Measurements from ENCODE around the gene RAX2.
"Not testable (repeated sequence)": the region's sequence is repeated elsewhere in the genome, so short reads cannot be mapped to it uniquely, and the experiment has no call there.

RAX2 gene

DNA sequence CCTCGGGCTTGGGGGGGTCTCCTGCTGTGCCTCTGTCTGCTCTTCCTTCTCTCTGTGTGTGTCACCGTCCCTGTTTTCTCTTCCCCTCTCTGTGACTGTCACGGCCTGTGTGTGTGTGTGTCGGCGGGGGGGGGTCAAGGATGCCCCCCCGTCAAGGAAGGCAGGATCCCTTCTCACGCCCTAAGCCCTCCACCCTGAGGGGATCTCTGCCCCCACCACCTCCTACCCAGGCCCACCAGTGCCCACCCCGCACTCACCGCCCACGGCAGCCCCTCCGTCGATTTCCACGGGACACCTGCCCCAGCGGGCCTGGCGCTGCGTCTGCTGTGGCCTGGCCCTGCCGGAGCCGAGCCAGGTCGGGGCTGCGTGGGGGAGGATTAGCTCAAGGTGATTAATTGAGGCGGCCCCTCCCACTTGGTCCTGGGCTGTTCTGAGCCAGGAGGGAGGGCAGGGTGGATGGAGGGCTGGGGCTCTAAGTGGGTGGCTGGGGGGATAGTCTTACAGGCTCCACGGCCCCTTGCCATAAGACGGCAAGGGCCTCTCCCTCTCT lies at the start of gene RAX2:
TSS of gene RAX2 (minus strand) at position 323 of the 550 bp plus-strand sequence. CDS start 486 bp downstream, outside the sequence.
- no peak within 1 kb of the TSS for H3K27ac ChIP-seq
- TF ChIP-seq, protein P1, sequence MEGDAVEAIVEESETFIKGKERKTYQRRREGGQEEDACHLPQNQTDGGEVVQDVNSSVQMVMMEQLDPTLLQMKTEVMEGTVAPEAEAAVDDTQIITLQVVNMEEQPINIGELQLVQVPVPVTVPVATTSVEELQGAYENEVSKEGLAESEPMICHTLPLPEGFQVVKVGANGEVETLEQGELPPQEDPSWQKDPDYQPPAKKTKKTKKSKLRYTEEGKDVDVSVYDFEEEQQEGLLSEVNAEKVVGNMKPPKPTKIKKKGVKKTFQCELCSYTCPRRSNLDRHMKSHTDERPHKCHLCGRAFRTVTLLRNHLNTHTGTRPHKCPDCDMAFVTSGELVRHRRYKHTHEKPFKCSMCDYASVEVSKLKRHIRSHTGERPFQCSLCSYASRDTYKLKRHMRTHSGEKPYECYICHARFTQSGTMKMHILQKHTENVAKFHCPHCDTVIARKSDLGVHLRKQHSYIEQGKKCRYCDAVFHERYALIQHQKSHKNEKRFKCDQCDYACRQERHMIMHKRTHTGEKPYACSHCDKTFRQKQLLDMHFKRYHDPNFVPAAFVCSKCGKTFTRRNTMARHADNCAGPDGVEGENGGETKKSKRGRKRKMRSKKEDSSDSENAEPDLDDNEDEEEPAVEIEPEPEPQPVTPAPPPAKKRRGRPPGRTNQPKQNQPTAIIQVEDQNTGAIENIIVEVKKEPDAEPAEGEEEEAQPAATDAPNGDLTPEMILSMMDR (conservative IDR thresholded peaks at IDR 0.05), result no peak

DNA sequence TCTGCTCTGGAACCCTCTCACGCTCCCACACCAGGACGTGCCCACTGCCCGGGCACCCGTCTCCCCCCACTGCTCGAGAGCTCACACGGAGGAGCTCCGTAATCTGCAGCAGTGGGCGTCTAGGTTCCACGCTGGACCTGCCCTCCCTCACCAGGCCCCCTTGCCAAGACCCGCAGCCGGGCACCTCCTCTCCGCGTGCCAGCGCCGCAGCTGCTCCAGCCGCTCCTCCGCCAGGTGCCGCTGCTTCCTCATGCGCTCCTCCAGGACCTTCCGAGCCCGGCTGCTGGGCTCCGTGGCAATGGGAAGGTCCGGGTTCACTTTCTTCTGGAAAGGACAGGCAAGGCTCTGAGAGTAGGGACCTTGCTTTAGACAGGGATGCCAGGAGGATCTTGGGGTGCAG lies 49.1 kb upstream of the RAX2 start:
- no peak overlapping the region for H3K27ac ChIP-seq
- TF ChIP-seq, protein P1 (conservative IDR thresholded peaks at IDR 0.05), result no peak

DNA sequence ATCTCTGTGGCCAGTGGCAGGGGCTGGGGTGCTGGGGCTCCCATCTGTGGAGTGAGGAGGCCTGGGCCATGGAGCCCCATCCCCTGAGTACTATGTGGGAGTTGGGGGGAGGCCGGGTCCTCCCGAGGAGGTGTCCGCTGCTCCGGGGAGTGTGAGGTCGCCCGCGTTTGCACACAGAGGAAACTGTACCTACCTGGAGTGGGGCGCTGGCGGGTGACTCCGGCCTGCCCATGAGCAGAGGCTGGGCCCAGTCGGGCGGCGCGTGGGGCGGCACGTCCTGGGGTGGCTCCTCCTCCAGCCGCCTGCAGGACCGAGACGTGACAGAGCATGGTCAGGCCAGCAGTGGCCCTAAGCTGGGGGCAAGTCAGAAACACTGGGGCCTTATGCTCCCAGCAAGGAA lies 48.0 kb upstream of the RAX2 start:
- no peak overlapping the region for H3K27ac ChIP-seq

DNA sequence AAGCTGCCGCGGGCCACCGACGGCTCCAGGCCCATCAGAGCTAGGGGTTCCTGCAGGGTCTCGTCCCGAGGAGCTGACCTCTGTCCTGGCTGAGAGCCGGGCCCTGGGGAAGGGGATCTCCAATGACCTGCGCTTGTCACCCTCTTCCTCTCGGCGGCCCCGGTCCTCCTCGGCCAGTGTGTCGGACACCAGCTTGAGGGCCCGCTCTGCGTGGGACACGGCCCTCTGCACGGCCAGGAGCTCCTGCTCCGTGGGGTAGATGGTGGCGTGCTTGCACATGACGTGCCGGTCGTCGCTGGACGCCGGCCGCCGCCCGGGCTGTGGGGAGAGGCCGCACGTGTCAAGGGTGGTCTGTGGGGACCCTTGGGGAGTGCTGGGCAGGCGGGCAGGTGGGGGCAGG lies 46.9 kb upstream of the RAX2 start:
- TF ChIP-seq, protein P1 (conservative IDR thresholded peaks at IDR 0.05), result no peak
- no peak overlapping the region for H3K27ac ChIP-seq

More for the DNA sequence above, 48.0 kb upstream of the RAX2 start:
- TF ChIP-seq, protein P1 (conservative IDR thresholded peaks at IDR 0.05), result no peak

DNA sequence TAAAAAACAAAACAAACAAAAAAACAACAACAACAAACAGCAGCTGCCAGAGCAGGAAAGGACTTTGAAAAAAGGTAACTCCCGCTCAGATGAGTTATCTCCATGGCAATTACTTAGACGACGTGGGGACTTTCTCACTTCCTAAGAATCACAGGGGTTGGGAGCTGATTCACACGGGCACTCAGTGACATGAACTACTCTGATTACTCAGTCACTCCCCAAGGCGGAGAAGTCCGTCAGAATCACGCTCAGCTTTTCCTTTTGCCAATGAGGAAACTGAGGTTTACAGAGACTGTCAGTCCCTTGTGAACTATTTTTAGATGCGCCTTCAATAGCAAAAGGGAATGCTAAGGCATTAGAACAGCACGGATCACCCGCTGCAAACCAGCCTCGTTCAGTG lies 46.4 kb upstream of the RAX2 start:
- TF ChIP-seq, protein P1 (conservative IDR thresholded peaks at IDR 0.05), result no peak
- H3K27ac ChIP-seq, result no peak overlapping the region

DNA sequence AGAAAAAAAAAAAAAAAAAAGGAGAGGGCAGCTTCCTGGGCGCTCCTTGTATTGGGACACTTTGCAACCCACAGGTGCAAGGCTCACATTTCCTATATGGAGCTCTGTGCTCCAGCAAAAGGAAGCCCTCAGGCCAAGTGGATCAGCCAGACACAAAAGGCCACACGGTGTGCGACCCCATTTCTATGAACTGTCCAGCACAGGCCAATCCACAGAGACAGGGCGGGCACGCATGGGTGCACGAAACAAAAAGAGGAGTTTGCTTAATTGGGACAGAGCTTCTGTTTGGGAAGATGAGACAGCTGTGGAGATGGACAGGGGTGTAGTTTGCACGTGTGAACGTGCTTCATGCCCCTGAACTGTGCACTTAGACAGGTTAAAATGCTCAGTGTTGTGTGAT lies 45.7 kb upstream of the RAX2 start:
- TF ChIP-seq, protein P1 (conservative IDR thresholded peaks at IDR 0.05), result no peak
- no peak overlapping the region for H3K27ac ChIP-seq

DNA sequence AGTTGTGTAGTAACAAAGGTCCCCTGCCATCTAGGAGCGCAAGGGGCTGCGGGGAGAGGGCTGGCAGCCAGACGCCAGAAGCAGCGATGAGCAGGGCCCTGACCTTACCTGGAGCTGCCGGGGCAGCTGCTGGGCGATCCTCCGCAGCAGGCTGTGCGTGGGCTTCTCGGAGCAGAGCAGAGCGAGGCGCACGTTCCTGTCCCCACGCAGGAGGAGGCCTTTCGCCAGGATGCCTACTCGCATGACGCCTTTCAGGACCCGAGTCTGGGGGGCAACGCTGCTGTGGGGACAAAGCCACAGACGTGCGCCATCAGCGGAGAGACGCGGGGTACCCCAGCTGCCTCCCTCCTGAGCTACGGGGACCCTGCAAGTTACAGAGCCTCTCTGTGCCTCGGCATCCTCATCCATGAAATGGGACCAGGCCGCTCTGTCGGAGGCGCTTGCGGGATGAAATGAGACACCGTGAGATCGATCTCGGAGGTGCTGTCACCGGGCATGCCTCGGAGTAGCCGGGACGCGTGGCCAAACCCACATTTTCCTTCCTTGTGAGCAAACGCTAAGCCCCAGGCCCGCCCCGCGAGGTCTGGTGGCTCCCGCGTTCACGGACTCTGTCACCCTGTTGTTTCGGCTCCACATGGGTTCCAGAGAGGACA lies 44.7 kb upstream of the RAX2 start:
- H3K27ac ChIP-seq, result no peak overlapping the region
- TF ChIP-seq, protein P1 (conservative IDR thresholded peaks at IDR 0.05), result no peak

DNA sequence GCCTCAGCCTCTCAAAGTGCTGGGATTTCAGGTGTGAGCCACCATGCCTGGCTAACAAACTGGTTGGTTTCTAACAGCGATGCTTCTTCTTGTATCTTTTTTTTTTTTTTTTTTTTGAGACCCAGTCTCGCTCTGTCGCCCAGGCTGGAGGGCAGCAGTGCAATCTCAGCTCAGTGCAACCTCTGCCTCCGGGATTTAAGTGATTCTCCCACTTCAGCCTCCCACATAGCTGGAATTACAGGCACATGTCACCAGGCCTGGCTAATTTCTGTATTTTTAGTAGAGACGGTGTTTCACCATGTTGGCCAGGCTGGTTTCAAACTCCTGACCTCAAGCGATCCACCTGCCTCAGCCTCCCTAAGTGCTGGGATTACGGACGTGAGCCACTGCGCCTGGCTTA lies 44.1 kb upstream of the RAX2 start:
- H3K27ac ChIP-seq, result not testable (repeated sequence)
